ENCODE results near the gene DCUN1D4.
A peak's percentile ranks its signal among the peaks of the same experiment; 100 is the strongest.

Gene DCUN1D4

DNA sequence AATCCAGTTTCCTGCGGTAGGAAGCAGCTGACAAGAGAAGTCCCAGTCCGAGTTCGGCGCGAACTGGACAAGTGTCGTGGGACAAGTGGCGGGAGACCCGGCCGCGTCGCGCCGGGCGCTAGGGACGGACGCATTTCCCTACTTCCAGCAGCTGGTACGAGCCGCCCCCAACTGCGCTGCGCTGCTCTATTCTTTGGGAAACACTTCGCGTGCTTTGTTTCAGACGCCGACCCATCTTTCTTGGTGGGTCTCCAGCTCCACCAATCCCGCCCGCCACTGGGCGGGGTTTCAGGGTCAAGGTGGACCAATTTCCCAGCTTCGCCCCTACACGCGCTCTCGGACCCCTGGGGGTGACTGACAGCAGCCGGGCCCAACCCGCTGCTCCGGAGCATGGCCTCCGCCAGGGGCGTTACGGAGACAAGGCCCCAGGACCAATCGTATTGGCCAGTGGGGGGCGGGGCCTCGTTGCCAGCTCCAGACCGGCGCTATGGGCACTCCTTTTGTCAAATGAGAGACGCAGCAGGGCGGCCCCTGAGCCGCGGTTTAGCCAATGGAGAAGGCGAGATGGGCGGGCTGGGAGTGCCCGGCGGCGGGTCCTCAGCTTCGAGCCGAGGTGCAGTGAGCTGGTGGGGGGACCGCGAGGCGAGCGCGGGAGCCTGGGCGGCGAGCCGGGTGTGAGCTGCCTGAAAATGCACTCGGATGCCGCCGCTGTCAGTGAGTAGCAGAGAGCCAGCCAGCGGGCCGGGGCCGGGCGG, at the start of gene DCUN1D4:
TSS of gene DCUN1D4 (plus strand) at position 600 of the 755 bp plus-strand sequence. CDS start at position 690, 90 bp downstream.
- H3K4me3 ChIP-seq (ENCODE audit: low read depth, low read length) = peak within 1 kb of the TSS; percentile 86
- DNase-seq (ENCODE audit: low read depth) = peak; percentile 100

DNA sequence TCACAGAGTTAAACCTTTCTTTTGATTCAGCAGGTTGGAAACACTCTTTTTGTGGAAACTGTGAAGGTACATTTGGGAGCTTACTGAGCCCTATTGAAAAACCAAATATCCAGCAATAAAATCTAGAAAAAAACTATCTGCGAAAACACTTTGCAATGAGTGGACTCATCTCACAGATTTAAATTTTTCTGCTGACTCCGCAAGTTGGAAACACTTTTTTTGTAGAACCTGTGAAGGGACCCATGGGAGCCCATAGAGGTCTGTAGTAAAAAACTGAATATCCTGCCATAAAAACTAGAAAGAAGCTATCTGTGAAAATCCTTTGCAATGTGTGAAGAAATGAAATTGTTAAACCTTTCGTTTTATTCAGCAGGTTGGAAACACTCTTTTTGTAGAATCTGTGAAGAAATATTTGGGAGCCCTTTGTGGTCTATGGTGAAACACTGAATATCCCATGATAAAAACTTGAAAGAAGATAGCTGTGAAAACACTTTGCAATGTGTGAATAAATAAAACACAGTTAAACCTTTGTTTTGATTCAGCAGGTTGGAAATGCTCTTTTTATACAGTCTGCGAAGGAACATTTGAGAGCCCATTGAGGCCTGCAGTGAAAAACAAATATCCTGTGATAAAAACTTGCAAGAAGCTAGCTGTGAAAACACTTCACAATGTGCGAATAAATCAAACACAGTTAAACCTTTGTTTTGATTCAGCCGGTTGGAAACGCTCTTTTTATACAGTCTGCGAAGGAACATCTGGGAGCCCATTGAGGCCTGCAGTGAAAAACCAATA, 22.3 kb upstream of the DCUN1D4 start:
- no peak for DNase-seq (ENCODE audit: low read depth)
- H3K4me3 ChIP-seq (ENCODE audit: low read depth, low read length) = no peak overlapping the region

DNA sequence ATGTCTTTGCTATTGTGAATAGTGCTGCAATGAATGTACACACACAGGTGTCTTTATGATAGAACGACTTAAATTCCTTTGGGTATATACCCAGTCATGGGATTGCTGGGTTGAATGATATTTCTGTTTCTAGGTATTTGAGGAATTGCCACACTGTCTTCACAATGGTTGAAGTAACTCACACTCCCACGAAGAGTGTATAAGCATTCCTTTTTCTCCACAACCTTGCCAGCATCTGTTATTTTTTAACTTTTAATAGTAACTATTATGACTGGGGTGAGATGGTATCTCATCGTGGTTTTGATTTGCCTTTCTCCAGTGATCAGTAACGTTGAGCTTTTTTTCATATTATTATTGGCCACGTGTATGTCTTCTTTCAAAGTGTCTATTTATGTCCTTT, 17.6 kb upstream of the DCUN1D4 start:
- H3K4me3 ChIP-seq (ENCODE audit: low read depth, low read length) = no peak overlapping the region

DNA sequence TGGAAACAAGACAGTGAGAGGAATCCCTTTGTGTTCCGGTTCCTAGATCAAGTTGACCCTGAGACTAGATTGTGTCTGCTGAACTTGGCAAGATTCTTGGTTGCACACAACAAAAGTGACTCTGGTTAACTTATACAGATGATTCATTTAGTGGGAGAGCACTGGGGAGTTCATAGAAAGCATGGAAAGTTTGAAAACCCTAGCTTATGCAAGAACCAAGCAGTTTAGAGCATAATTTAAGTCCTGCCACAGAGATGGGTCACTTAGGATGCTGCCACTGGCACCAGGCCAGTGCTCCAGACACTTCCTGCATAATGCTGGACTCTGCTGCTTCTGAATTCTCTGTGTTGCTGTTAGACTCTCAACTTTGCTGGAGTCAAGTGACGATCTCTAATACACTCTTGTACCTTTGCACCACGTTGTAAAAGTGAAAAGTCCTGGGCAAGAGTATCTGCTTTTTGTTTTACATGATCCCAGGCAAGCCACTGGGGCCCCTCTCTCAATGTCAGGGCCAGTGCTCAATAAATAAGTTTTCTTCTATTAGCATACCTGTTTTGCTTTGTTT, 12.7 kb upstream of the DCUN1D4 start:
- DNase-seq (ENCODE audit: low read depth) = peak; percentile 36
- H3K4me3 ChIP-seq (ENCODE audit: low read depth, low read length) = no peak overlapping the region

More for the DNA sequence above, 17.6 kb upstream of the DCUN1D4 start:
- no peak for DNase-seq (ENCODE audit: low read depth)

DNA sequence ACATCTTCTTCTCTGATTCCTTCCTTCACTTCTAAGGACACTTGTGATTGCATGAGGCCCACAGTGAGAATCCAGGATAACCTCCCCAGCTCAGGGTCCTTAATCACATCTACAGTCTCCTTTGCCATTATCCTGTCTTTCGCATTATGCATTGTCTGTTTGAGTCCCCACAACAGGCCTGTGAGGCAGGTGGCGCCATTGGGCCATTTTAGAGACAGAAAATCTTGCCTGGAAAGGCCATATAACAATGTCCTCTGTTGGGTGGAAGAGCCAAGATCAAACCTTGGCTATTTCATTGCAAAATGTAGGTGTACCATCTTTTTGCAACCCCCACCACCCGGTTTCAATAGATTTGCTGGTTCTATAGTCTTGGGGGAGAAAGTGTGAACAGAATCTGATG, 11.8 kb upstream of the DCUN1D4 start:
- no peak overlapping the region for H3K4me3 ChIP-seq (ENCODE audit: low read depth, low read length)
- DNase-seq (ENCODE audit: low read depth) = no peak

DNA sequence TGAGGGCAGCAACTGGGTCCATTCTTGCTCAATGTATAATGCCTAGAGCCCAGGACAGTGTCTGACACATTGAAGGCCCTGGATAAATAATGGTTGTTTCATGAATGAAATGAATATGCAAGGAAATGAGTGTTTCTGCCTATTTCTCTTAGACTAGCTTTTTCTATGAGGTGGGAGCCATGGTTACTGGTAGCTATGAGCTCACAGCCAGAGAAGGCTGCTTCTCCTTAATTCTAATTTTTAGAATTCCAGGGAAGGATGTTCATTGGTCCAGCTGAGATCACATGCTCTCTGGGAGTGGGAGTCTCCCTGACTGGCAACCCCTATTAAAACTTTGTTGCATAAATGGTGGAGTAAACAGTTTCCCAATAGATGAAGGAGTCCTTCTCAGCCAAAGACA, 9.7 kb upstream of the DCUN1D4 start:
- H3K4me3 ChIP-seq (ENCODE audit: low read depth, low read length) = no peak overlapping the region
- DNase-seq (ENCODE audit: low read depth) = no peak

DNA sequence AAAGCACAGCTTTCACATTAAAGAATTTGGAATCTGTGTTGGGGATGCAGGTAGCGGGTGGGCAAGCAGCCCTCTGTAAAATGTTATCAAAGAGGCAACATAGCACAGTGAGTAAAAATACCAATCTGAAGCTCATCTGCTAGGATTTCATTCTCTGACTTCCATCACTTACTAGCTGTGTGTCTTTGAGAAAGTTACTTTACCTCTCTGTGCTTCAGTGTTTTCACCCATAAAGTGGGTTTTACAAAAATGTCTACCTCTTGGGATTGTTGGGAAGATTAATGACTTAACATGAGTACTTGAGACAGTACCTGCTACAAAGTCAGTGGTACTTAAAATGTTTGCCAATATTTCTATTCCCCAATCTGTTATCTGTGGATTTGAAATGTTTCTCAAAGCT, 7.9 kb upstream of the DCUN1D4 start:
- DNase-seq (ENCODE audit: low read depth) = no peak
- H3K4me3 ChIP-seq (ENCODE audit: low read depth, low read length) = no peak overlapping the region

DNA sequence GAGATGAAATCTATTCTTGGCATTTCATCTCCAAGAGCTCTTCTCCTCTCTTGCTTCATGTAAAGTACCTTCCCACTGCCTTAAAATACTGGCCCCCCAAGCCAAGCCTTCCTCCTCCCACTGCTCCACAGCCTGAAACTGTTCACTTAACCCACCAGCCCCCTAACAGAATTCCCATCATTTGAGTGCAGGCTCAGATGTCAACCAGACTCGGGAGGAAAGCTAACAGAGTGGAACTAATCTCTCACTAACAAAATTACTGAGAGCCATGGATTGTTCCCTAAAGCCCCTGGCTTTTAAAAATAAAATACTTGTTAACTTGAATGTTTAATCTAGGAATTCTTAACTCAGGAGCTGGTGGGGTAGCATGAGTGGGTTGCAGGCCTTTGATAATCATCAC, 7.1 kb upstream of the DCUN1D4 start:
- no peak for DNase-seq (ENCODE audit: low read depth)
- H3K4me3 ChIP-seq (ENCODE audit: low read depth, low read length) = no peak overlapping the region

DNA sequence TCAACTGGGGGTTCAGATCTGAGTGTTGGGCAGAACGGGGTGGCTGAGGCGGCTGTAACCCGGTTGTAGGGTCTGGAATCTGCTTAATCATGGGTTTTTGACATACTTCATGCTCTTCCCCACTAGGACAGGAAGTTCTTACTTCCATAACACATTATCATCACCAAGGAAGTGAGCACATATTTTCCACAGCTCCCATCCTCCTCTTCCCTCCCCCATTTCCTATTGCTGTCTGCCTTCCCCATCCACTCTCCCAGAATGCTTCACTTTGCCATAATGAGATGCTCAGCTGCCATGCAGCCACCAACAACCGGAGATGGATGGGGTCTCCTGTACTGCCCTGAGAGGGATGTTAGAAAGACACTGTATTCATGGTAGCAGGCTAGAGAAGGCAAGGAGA, 6.4 kb upstream of the DCUN1D4 start:
- no peak overlapping the region for H3K4me3 ChIP-seq (ENCODE audit: low read depth, low read length)
- no peak for DNase-seq (ENCODE audit: low read depth)

DNA sequence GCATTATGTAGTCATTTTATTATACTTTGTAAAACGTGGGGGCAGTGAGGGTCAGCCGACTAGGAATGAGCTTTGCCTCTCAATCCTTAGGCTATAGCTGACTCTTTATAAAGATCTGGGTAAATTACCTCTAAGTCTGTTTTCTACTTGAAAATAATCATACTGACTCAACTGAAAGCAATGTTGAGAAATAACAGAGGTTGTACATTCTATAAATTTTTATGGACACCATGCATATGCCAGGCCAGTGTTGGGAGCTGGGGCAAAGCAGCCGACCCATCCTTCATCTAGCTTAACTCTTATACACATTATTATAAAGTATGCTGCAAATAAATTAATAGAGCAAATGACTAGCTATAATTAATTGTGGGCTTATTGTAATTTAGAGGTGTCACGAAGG, 2.2 kb upstream of the DCUN1D4 start:
- DNase-seq (ENCODE audit: low read depth) = no peak
- H3K4me3 ChIP-seq (ENCODE audit: low read depth, low read length) = no peak overlapping the region

DNA sequence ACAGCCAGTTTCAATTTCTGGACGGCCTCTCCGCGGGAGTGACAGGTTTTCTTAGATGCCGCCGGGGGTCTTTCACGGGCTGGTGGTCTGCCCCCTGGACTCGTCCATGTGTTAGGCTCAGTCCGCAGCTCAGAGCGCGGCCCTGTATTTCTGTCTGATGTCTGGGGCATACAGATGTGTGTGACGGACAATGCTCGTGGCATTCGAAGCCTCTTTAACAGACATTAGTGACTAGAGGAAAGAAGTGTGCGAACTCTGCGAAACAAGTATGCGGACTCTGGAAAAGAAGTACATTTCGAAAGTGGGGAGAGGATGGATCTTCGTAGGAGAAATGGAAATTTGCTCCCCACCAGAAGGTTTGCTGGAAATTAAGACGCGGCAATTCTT, 793 bp upstream of the DCUN1D4 start:
- H3K4me3 ChIP-seq (ENCODE audit: low read depth, low read length) = peak overlapping the region; percentile 86
- no peak for DNase-seq (ENCODE audit: low read depth)

DNA sequence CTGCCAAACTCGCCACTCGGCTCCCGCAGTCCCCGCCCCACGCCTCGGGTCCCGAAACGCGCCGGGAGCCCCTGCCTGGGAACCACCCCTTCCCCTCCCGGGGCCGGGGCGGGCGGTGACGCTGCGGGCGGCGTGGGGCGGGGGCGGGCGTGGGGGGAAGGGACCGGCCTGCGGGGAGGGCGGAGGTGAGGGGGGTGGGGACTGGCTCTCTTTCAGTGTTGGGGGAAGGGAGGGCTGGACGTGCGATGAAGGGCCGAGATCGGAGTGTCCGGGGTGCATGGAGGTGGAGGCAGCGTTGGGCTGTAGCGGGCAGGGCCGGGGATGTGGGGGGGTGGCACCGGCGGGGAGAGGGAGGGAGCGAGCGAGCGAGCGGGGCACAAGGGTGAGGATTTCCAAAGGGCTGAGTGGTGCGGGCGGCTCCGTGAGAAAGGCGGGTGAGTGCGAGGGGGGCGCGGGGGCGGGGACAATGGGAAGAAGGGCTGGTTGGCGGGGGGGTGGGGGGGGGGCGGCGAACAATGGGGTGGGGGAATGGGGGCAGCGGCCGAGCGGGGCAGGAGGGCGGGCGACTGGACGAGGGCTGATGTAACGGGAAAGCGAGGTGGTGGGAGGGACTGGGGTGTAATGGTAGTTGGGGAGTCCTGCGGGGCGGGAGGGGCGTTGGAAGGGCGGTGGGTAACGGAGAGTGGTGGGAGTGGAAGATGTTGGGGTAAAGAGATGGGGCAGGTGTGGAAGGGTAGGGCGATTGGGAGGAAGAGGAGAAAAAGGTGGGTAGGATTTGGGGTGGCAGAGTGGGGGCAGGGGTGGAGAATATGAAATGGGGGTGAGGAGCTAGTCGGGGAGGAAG, 578 bp downstream of the DCUN1D4 start:
- peak; percentile 26 for DNase-seq (ENCODE audit: low read depth)
- H3K4me3 ChIP-seq (ENCODE audit: low read depth, low read length) = peak overlapping the region; percentile 83

DNA sequence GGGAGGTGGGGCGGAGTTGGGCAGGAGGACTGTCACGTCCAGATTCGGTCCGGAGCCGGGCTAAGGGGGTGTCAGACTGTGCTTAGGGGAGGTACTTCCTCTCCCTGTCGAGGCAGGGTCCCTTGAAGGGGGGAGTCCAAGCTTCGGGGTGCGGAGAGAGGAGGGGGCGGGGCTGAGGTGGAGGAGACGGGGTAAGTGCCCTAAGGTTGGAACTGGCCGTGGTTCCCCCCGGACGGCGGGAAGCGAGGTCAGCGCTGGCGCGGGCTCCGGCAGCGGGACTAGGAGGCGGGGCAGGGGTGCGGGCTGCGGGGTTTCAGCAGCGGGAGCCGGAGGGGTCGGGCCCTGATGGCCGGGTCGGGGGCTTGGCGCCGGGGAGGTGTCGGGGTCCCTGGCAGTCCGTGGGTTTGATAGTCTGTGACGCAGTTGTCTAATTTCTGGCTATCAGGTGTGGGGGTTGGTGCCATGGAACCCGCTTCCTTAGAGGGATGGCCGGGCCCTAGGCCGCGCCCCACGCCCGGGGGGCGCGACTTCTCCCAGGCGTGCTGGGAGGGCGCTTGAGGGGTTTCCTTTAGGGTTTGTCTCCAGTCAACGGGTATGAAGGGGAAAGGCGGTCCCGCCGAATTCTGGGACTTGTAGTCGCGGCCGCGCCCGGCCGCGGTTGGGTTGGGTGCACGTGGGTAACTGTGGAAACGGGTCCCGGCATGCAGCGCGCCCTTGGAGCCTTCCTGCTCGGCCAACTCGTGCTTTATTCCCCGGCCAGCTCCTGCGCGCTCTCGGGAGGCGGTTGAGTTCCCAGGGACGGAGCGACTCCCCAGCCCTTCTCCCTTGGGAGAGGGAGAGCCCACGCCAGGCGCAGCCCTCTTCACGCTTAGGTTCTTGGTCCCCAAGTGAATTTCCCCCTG, 1.5 kb downstream of the DCUN1D4 start:
- peak; percentile 75 for DNase-seq (ENCODE audit: low read depth)
- peak overlapping the region; percentile 83 for H3K4me3 ChIP-seq (ENCODE audit: low read depth, low read length)

DNA sequence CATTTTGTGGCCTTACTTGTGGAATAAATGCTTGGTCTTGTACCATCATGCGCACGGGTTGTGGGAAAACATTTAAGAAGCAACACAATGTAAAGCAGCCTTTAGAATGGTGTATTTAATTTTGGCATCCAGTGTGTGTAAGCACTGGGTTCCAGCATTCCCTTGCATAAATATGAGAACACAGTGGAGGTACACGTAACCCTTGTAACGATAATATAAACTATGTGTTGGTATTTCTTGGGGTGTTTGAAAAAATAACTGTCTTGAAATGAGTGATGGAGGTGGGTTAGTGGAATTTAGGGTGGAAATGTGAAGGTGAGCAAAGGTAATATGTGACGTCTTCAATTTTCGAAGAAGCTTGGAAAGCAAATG, 2.1 kb downstream of the DCUN1D4 start:
- H3K4me3 ChIP-seq (ENCODE audit: low read depth, low read length) = peak overlapping the region; percentile 83
- DNase-seq (ENCODE audit: low read depth) = no peak

DNA sequence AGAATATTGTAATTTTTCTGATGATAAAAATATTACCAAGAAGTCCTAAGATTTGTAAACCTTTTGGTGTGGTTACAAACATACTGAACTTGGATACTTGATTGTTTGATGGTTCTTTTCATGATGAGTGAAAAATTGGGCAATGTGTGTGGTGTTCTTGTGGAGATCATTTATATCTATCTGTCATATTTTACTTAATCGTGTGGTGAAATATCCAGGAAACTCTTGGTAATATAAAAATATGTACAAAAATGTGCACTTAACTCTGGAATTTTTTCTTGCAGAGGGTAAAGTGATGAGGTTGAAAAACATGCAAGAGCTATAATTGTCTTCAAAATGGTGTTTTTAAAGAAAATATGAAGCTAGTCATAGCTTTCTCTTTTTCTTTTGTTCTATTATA, 2.8 kb downstream of the DCUN1D4 start:
- H3K4me3 ChIP-seq (ENCODE audit: low read depth, low read length) = no peak overlapping the region
- DNase-seq (ENCODE audit: low read depth) = no peak

DNA sequence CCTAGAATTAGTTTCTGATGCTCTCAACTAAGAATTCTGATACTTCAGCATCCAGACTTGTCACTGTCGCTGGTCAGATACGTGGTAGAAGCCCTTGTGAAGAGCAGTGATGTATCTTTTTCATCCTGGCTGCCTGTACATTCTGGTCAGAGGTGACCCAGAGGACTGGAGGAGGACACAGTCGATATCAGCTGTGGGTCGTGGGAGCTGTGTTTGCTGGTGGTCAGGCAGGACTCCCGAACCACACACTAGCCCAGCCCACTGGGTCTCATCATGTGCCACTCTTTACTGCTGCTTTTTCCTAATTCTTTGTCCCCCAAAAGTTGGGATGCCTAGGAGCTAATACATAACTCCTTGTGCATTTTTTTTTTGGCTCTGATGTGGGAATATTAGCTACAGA, 6.5 kb downstream of the DCUN1D4 start:
- DNase-seq (ENCODE audit: low read depth) = no peak

DNA sequence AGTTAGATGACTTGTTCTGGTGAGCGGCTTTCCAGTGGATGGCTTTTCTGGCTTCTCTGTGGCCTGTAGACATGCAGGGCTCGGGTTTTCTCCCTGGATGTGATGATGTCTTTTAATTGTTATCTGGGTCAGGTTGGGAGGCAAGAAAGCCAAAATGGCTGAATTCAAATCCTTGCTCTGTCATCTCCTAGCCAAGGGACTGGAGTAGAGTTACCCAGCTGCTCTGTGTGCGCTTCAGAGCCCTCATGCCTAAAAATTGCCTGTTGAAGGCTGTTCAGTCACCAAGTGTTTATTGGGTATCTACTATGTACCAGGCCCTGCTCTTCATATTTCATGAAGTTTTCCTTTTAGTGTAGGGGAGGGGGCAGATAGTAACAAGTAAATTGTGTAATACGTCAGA, 7.3 kb downstream of the DCUN1D4 start:
- DNase-seq (ENCODE audit: low read depth) = no peak
- H3K4me3 ChIP-seq (ENCODE audit: low read depth, low read length) = no peak overlapping the region

More for the DNA sequence above, 6.5 kb downstream of the DCUN1D4 start:
- H3K4me3 ChIP-seq (ENCODE audit: low read depth, low read length) = no peak overlapping the region

DNA sequence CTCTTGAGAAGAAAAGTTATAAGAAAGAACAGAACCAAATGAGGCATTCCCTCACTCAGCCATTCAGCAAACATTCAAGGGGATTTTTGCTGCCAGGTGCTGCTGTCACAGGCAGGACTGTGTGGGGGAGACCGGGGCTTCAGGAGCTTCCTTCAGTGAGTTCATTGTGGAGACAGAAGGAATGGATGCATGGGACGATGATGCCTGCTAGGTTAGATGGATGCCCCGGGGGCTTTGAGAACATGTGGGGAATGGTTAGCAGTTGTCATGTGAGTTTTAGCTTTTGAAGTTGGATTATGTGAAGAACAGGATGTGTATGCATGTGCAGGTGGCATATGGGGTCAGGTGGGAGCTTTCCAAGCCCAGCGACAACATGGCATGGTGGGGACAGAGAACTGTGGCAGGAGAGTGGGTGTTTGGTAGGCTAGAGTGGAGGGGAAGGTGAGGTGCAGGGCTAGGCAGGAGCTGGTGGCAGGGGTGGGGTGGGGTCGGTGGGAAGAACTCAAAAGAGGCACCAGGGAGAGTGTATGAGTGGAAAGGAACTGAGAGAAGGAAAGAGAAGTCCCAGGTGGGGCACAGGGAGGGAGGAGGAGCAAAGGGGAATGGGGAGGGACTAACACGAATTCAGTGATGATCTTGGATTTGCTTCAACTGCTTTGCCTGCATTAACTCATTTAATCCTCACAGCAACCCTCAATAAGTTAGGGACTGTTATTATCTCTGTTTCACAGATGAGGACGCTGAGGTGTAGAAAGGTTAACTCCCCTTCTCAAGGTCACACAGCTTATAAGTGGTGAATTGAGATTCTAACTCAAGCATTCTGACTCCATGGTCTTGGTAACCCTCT, 8.4 kb downstream of the DCUN1D4 start:
- no peak for DNase-seq (ENCODE audit: low read depth)
- H3K4me3 ChIP-seq (ENCODE audit: low read depth, low read length) = no peak overlapping the region

Measured in skeletal muscle cell (primary cell).